ENCODE data around the gene MIPOL1. TPM values are rescaled to one million over a fixed set of nuclear protein-coding genes. Genes with fewer than 3 reads are reported as not detected.

Gene MIPOL1
- total RNA-seq, 1 donor from 2014 or later: 11.1 TPM

DNA sequence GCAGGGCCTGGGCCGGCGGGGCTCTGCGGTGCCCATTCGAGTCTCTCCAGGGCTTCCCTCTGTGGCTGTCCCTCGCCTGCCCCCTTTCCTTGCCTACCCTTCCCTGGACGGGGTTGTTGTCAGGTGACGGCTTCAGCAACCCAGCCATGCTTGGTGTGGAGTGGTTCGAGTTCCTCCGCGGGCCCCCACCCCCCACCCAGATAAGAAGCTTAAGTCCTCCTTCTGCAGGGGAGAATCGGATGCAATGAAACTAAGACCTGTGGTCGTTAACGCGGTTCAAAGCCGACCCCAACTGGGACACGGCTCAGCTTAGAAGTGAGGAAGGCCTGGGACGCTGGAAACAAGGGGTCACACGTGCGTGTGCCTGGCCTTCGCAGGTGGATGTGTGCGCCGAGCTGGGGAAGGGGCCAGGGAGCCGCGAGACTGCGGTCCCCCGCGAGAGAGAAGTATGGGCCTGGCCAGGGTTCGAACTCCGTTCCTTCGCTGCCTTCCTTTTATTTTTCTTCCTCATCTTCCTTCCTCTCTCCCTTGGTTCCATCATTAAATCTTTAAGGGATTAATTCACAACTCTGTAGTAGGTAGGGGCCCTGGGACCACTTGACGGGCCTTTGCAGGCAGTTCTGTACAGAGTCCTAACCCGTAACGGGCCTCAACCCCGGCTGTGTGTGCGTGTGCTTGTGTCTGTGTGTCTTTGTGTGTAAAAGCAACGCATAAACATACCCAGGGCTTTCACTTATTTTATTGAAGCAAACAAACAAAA lies 401.2 kb downstream of the MIPOL1 start:
- TF ChIP-seq, protein P1, sequence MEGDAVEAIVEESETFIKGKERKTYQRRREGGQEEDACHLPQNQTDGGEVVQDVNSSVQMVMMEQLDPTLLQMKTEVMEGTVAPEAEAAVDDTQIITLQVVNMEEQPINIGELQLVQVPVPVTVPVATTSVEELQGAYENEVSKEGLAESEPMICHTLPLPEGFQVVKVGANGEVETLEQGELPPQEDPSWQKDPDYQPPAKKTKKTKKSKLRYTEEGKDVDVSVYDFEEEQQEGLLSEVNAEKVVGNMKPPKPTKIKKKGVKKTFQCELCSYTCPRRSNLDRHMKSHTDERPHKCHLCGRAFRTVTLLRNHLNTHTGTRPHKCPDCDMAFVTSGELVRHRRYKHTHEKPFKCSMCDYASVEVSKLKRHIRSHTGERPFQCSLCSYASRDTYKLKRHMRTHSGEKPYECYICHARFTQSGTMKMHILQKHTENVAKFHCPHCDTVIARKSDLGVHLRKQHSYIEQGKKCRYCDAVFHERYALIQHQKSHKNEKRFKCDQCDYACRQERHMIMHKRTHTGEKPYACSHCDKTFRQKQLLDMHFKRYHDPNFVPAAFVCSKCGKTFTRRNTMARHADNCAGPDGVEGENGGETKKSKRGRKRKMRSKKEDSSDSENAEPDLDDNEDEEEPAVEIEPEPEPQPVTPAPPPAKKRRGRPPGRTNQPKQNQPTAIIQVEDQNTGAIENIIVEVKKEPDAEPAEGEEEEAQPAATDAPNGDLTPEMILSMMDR (IDR thresholded peaks at IDR 0.05; ENCODE audit: insufficient read depth, low read length, severe bottlenecking): no peak
- Histone ChIP-seq H3K4me3 (ENCODE audit: low read depth, low read length) (peak overlapping the region; percentile 43), H3K36me3 (ENCODE audit: control insufficient read depth, insufficient read depth, low read length) (no peaks in the 10 kb centered on the region), H3K27me3 (ENCODE audit: control insufficient read depth, insufficient read depth, low read length) (peaks cover 3% of the 10 kb centered on the region)
- DNase-seq (ENCODE audit: low read depth): no peak
- FAIRE-seq: no peak

GRCh38 chr14:37599507-37600368 lies 402.0 kb downstream of the MIPOL1 start:
- Histone ChIP-seq H3K27me3 (ENCODE audit: control insufficient read depth, insufficient read depth, low read length) (peaks cover 7% of the 10 kb centered on the region), H3K36me3 (ENCODE audit: control insufficient read depth, insufficient read depth, low read length) (no peaks in the 10 kb centered on the region), H3K4me3 (ENCODE audit: low read depth, low read length) (peak overlapping the region; percentile 43)
- FAIRE-seq: no peak
- TF ChIP-seq, protein P1 (IDR thresholded peaks at IDR 0.05; ENCODE audit: insufficient read depth, low read length, severe bottlenecking): peak; percentile 0
- peak; percentile 12 for DNase-seq (ENCODE audit: low read depth)

DNA sequence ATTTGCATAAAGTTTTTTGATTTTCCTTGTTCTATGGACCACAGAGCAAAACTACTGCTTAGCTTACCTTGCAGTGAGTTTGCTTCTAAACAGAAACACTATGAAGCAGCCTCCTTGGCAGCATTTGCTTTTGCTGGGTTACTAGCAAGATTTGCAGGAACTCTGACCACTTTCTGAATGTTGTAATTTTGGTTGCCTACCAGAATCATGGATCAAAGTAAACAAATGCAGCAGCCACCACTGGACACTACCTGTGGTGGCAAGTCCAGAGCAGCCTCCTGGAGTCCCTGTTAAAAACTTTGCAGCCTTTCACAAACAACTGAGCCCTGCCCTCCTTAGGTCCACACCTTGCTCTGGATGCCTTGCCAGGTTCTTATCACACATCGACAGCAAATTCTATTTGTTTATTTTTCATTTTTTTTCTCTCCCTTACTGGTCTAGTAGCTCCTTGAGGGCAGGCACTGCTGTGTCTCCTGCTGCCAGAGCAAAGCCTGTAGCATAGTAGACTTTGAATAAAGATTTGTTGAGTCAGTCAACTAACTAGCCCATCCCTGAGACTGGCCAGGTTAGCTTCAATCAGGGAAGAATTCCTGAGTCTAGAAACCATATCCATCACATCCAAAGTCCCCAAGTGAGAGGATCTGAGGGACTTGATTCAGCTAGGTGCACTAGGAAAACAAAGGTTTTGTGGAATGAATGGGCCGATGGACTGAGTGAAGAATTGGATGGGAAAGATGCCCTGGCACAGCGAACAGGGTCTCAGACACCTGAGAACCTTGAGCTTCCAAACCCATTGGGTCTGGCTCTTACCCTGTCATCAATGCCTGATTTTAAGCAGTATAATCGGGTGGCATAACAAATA lies 403.4 kb downstream of the MIPOL1 start:
- Histone ChIP-seq H3K4me3 (ENCODE audit: low read depth, low read length) (no peak overlapping the region), H3K27me3 (ENCODE audit: control insufficient read depth, insufficient read depth, low read length) (peaks cover 7% of the 10 kb centered on the region), H3K36me3 (ENCODE audit: control insufficient read depth, insufficient read depth, low read length) (no peaks in the 10 kb centered on the region)
- DNase-seq (ENCODE audit: low read depth) (peak; percentile 16), FAIRE-seq (no peak)
- TF ChIP-seq, protein P1 (IDR thresholded peaks at IDR 0.05; ENCODE audit: insufficient read depth, low read length, severe bottlenecking): no peak

DNA sequence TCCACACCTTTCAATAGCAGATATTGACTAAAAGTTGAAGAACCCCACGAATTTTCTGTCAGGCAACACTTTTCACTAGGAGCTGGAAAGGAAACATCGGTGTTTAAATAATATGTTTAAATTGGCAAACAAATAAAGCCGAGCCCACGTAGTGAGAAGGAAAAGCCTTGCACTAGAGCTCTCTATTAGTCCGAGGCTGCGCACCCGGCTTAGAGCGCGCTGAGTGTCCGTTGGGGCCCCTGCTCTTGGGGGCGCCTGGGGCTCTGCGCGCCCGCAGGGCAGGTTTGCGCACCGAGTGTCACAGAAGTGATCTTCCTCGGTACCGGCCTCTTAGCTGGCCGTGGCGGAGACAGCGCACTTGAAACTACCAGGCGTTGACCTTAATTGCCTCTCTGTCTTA lies 404.1 kb downstream of the MIPOL1 start:
- TF ChIP-seq, protein P1 (IDR thresholded peaks at IDR 0.05; ENCODE audit: insufficient read depth, low read length, severe bottlenecking): no peak
- Histone ChIP-seq H3K4me3 (ENCODE audit: low read depth, low read length) (no peak overlapping the region), H3K27me3 (ENCODE audit: control insufficient read depth, insufficient read depth, low read length) (peaks cover 7% of the 10 kb centered on the region), H3K36me3 (ENCODE audit: control insufficient read depth, insufficient read depth, low read length) (no peaks in the 10 kb centered on the region)
- FAIRE-seq (no peak), DNase-seq (ENCODE audit: low read depth) (no peak)

Other genes with a start within 250 kb of the MIPOL1 start
- gene SLC25A21, start 25.3 kb upstream of the MIPOL1 start, total RNA-seq: 0.53 and 0.64 TPM in 2 replicates